Hepatocyte (in vitro differentiated cells): ENCODE measurements around the gene SH3GL3. TPM values are rescaled to one million over a fixed set of nuclear protein-coding genes. Genes with fewer than 3 reads are reported as not detected.

Experiments
- DNase-seq: peaks from one replicate; pipeline ENCODE4 v3.0.0-alpha.2; 2016; ENCODE audit warnings: low spot score
- H2AFZ ChIP-seq: fragments of 200-600 bp; sonication (generic); 2 replicates; pipeline ENCODE4 v1.6.0; 2016; ENCODE audit warnings: antibody characterized with exemption, mild to moderate bottlenecking
- H3K27ac ChIP-seq: fragments of 200-600 bp; sonication (generic); 2 replicates; pipeline ENCODE4 v1.5.1; 2016; ENCODE audit warnings: mild to moderate bottlenecking
- H3K27me3 ChIP-seq: fragments of 200-600 bp; sonication (generic); 2 replicates; pipeline ENCODE4 v1.6.1; 2016
- H3K36me3 ChIP-seq: fragments of 200-600 bp; sonication (generic); replicated peaks from 2 replicates; pipeline ENCODE4 v1.5.1; 2016; ENCODE audit warnings: low read depth; ENCODE audit not compliant: insufficient read depth
- H3K4me1 ChIP-seq: fragments of 200-600 bp; sonication (generic); 2 replicates; pipeline ENCODE4 v1.5.1; 2016; ENCODE audit warnings: mild to moderate bottlenecking, moderate library complexity; ENCODE audit not compliant: insufficient read depth
- H3K4me2 ChIP-seq: fragments of 200-600 bp; sonication (generic); 2 replicates; pipeline ENCODE4 v1.6.0; 2016
- H3K4me3 ChIP-seq: fragments of 200-600 bp; sonication (generic); 2 replicates; pipeline ENCODE4 v1.5.1; 2016; ENCODE audit warnings: mild to moderate bottlenecking
- H3K79me2 ChIP-seq: fragments of 200-600 bp; sonication (generic); 2 replicates; pipeline ENCODE4 v1.6.0; 2017; ENCODE audit warnings: mild to moderate bottlenecking
- H3K9me2 ChIP-seq: fragments of 200-600 bp; sonication (generic); replicated peaks from 2 replicates; pipeline ENCODE4 v1.6.0; 2017; ENCODE audit warnings: mild to moderate bottlenecking; ENCODE audit not compliant: insufficient read depth
- H3K9me3 ChIP-seq: fragments of 200-600 bp; sonication (generic); 2 replicates; pipeline ENCODE4 v1.5.1; 2016; ENCODE audit warnings: low read depth, mild to moderate bottlenecking
- H4K20me1 ChIP-seq: fragments of 200-600 bp; sonication (generic); 2 replicates; pipeline ENCODE4 v1.6.0; 2016; ENCODE audit warnings: mild to moderate bottlenecking; ENCODE audit not compliant: insufficient read depth, poor library complexity, severe bottlenecking
- CTCF ChIP-seq: fragments of 200-600 bp; sonication (generic); IDR thresholded peaks from 2 replicates; pipeline ENCODE4 v1.5.1; 2016; ENCODE audit warnings: antibody characterized with exemption, mild to moderate bottlenecking; ENCODE audit not compliant: poor library complexity
- EZH2 ChIP-seq: fragments of 200-600 bp; sonication (generic); IDR thresholded peaks from 2 replicates; pipeline ENCODE4 v1.6.1; 2016; ENCODE audit warnings: antibody characterized with exemption, mild to moderate bottlenecking, borderline replicate concordance
- EZH2phosphoT487 ChIP-seq: fragments of 200-600 bp; sonication (generic); IDR thresholded peaks from one replicate; pipeline ENCODE4 v1.6.1; 2018; ENCODE audit warnings: antibody characterized with exemption, mild to moderate bottlenecking, low read depth, moderate library complexity; ENCODE audit not compliant: unreplicated experiment, severe bottlenecking
- WGBS: methylation state at CpG from one replicate; pipeline ENCODE4 v1.1.6; 2016; ENCODE audit warnings: low lambda C conversion rate; ENCODE audit errors: missing lambda C conversion rate; 5-methylcytosine and 5-hydroxymethylcytosine counted together
- polyA plus RNA-seq: library from polyadenylated mRNA; unstranded; fragments of >200 nt; fragmentation: Nextera tagmentation; extraction: Ambion mirVana; gene quantifications from 2 replicates; pipeline ENCODE4 v1.2.1, GENCODE V29; 2016
- total RNA-seq: library from RNA; depleted of rRNA; stranded (reverse); fragments of >200 nt; gene quantifications from 2 replicates; pipeline ENCODE4 v1.2.3, GENCODE V29; 2014

The SH3GL3 gene
- total and polyA plus RNA-seq, 2 experiments from 2014 or later: 11.1 to 13.9 TPM

- no peak for DNase-seq
- WGBS: 93% methylated on average over 2 of the region's 2 CpGs
- TF ChIP-seq EZH2phosphoT487: no peak
- no peak for TF ChIP-seq CTCF
- TF ChIP-seq EZH2: no peak
- H3K27me3 ChIP-seq: no peaks in the 10 kb centered on the region
- no peaks in the 10 kb centered on the region for H3K9me3 ChIP-seq
- H3K9me2 ChIP-seq: no peaks in the 10 kb centered on the region
- H2AFZ ChIP-seq: no peak overlapping the region
- no peak overlapping the region for H3K27ac ChIP-seq
- H3K4me3 ChIP-seq: no peak overlapping the region
- H3K79me2 ChIP-seq: no peaks in the 10 kb centered on the region
- no peaks in the 10 kb centered on the region for H4K20me1 ChIP-seq
- no peak overlapping the region for H3K4me2 ChIP-seq
- H3K36me3 ChIP-seq: no peaks in the 10 kb centered on the region
- H3K4me1 ChIP-seq: no peaks in the 10 kb centered on the region
Observed at GRCh38 chr15:83476708-83477107, 29.6 kb downstream of the SH3GL3 start.

- Histone ChIP-seq H3K79me2 (no peaks in the 10 kb centered on the region), H3K9me2 (no peaks in the 10 kb centered on the region), H3K27ac (no peak overlapping the region), H3K4me1 (no peaks in the 10 kb centered on the region), H3K27me3 (no peaks in the 10 kb centered on the region), H3K36me3 (no peaks in the 10 kb centered on the region), H2AFZ (no peak overlapping the region), H3K9me3 (no peaks in the 10 kb centered on the region), H3K4me2 (no peak overlapping the region), H4K20me1 (no peaks in the 10 kb centered on the region), H3K4me3 (no peak overlapping the region)
- 91% methylated on average over 3 of the region's 3 CpGs for WGBS
- no peak for TF ChIP-seq EZH2phosphoT487
- no peak for TF ChIP-seq CTCF
- no peak for TF ChIP-seq EZH2
- no peak for DNase-seq
Observed at GRCh38 chr15:83477172-83477807, 30.1 kb downstream of the SH3GL3 start.

- H3K36me3 ChIP-seq: no peaks in the 10 kb centered on the region
- H4K20me1 ChIP-seq: no peaks in the 10 kb centered on the region
- H3K79me2 ChIP-seq: no peaks in the 10 kb centered on the region
- no peak for DNase-seq
- no peak overlapping the region for H3K27ac ChIP-seq
- H3K4me1 ChIP-seq: no peaks in the 10 kb centered on the region
- no peaks in the 10 kb centered on the region for H3K9me3 ChIP-seq
- H3K9me2 ChIP-seq: no peaks in the 10 kb centered on the region
- H3K4me3 ChIP-seq: no peak overlapping the region
- H3K27me3 ChIP-seq: no peaks in the 10 kb centered on the region
- no peak overlapping the region for H3K4me2 ChIP-seq
- H2AFZ ChIP-seq: no peak overlapping the region
- TF ChIP-seq EZH2phosphoT487 (no peak), EZH2 (no peak), CTCF (no peak)
- WGBS: 87% methylated on average over 5 of the region's 5 CpGs
Observed at GRCh38 chr15:83477808-83478537, 30.8 kb downstream of the SH3GL3 start.
